Smooth muscle cell (in vitro differentiated cells): ENCODE data around the gene CADM1. TPM values are rescaled to one million over a fixed set of nuclear protein-coding genes. Genes with fewer than 3 reads are reported as not detected.

Source experiments
- DNase-seq: peaks from one replicate; lab custom pipeline; 2025; ENCODE audit not compliant: unreplicated experiment; lab: John Stamatoyannopoulos, UW
- H2AFZ ChIP-seq: fragments of 200-600 bp; sonication (generic); 2 replicates; pipeline ENCODE4 v1.6.0; 2016; ENCODE audit warnings: antibody characterized with exemption, low read depth, mild to moderate bottlenecking
- H3F3A ChIP-seq: fragments of 200-600 bp; sonication (generic); 2 replicates; pipeline ENCODE4 v1.6.0; 2017; ENCODE audit warnings: antibody characterized with exemption, low read depth
- H3K27ac ChIP-seq: fragments of 200-600 bp; sonication (generic); 2 replicates; pipeline ENCODE4 v1.5.1; 2016; ENCODE audit warnings: low read depth, mild to moderate bottlenecking
- H3K27me3 ChIP-seq: fragments of 200-600 bp; sonication (generic); 2 replicates; pipeline ENCODE4 v1.6.1; 2016; ENCODE audit warnings: low read depth, mild to moderate bottlenecking
- H3K36me3 ChIP-seq: fragments of 200-600 bp; sonication (generic); 2 replicates; pipeline ENCODE4 v1.5.1; 2016; ENCODE audit warnings: low read depth
- H3K4me1 ChIP-seq: fragments of 200-600 bp; sonication (generic); 2 replicates; pipeline ENCODE4 v1.5.1; 2016; ENCODE audit warnings: low read depth
- H3K4me2 ChIP-seq: fragments of 200-600 bp; sonication (generic); 2 replicates; pipeline ENCODE4 v1.6.0; 2016; ENCODE audit warnings: mild to moderate bottlenecking
- H3K4me3 ChIP-seq: fragments of 200-600 bp; sonication (generic); 2 replicates; pipeline ENCODE4 v1.5.1; 2016; ENCODE audit warnings: mild to moderate bottlenecking
- H3K79me2 ChIP-seq: fragments of 200-600 bp; sonication (generic); 2 replicates; pipeline ENCODE4 v1.6.0; 2016; ENCODE audit warnings: low read depth, mild to moderate bottlenecking
- H3K9ac ChIP-seq: fragments of 200-600 bp; sonication (generic); 2 replicates; pipeline ENCODE4 v1.6.0; 2016; ENCODE audit warnings: low read depth
- H3K9me3 ChIP-seq: fragments of 200-600 bp; sonication (generic); replicated peaks from 2 replicates; pipeline ENCODE4 v1.5.1; 2016; ENCODE audit warnings: low read depth
- H4K20me1 ChIP-seq: fragments of 200-600 bp; sonication (generic); 2 replicates; pipeline ENCODE4 v1.6.0; 2016; ENCODE audit warnings: low read depth
- WGBS: methylation state at CpG from one replicate; pipeline ENCODE4 v1.1.7; 2016; ENCODE audit warnings: low lambda C conversion rate; 5-methylcytosine and 5-hydroxymethylcytosine counted together
- polyA plus RNA-seq: library from polyadenylated mRNA; unstranded; fragments of >200 nt; fragmentation: Nextera tagmentation; extraction: Ambion mirVana; gene quantifications from 2 replicates; pipeline ENCODE4 v1.2.1, GENCODE V29; 2016
- total RNA-seq: library from RNA; depleted of rRNA; stranded (reverse); fragments of >200 nt; gene quantifications from 2 replicates; pipeline ENCODE4 v1.2.3, GENCODE V29; 2014
- TF ChIP-seq, protein P1 (sequence below): fragments of 200-600 bp; sonication (generic); IDR thresholded peaks from 2 replicates; pipeline ENCODE4 v1.5.1; 2017; ENCODE audit warnings: borderline replicate concordance, mild to moderate bottlenecking, antibody characterized with exemption; ENCODE audit not compliant: insufficient read depth, poor library complexity, severe bottlenecking

The CADM1 gene
- total and polyA plus RNA-seq, 2 experiments from 2014 or later, result 158 to 167 TPM

DNA sequence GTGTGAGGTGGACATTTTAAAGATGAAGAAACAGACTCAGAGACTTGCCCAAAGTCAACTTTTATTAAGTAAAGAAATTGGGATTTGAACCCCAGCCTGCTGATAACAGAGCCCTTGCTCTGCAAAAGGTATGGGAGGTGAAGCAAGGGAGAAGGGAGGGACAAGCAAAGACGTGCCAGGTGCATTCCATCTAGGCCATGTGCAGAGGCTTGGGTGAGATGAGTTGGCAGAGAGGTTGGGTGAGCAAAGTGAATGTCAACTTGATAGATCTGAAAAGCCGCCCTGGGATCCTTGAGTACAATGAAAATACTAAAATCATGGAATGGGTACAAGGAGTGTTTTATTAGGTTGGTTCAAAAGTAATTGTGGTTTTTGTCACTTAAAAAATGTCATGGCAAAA is 341.3 kb downstream of the CADM1 start:
- Histone ChIP-seq H3F3A (no peaks in the 10 kb centered on the region), H3K4me2 (no peak overlapping the region), H3K4me3 (no peak overlapping the region), H3K27ac (no peak overlapping the region), H3K4me1 (no peaks in the 10 kb centered on the region), H4K20me1 (no peaks in the 10 kb centered on the region), H3K9me3 (no peaks in the 10 kb centered on the region), H3K27me3 (peaks cover 26% of the 10 kb centered on the region), H3K79me2 (no peaks in the 10 kb centered on the region), H3K9ac (no peak overlapping the region), H2AFZ (no peak overlapping the region), H3K36me3 (no peaks in the 10 kb centered on the region)
- TF ChIP-seq, protein P1, sequence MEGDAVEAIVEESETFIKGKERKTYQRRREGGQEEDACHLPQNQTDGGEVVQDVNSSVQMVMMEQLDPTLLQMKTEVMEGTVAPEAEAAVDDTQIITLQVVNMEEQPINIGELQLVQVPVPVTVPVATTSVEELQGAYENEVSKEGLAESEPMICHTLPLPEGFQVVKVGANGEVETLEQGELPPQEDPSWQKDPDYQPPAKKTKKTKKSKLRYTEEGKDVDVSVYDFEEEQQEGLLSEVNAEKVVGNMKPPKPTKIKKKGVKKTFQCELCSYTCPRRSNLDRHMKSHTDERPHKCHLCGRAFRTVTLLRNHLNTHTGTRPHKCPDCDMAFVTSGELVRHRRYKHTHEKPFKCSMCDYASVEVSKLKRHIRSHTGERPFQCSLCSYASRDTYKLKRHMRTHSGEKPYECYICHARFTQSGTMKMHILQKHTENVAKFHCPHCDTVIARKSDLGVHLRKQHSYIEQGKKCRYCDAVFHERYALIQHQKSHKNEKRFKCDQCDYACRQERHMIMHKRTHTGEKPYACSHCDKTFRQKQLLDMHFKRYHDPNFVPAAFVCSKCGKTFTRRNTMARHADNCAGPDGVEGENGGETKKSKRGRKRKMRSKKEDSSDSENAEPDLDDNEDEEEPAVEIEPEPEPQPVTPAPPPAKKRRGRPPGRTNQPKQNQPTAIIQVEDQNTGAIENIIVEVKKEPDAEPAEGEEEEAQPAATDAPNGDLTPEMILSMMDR, result no peak
- DNase-seq, result no peak
- 93% methylated on average over 2 of the region's 2 CpGs for WGBS

DNA sequence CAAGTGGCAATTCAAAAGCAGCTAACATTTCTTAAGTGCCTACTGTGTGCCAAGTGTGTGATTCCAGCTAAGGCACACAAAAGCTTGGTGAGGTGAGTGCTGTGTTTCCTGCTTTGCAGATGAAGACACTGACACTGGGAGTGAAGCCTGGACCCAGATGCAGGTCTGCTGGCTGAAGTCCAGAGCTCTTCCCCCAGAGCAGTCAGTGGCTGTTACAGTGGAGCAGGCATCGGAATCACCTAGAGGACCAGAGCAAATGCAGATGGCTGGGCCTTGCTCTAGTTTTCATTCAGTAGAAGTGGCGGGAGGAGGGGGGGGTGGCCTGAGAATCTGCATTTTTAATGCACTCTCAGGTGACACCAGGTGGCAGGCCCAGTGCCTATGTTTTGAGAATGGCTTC is 342.3 kb downstream of the CADM1 start:
- H3F3A ChIP-seq, result no peaks in the 10 kb centered on the region
- TF ChIP-seq, protein P1, result no peak
- H3K27me3 ChIP-seq, result peaks cover 26% of the 10 kb centered on the region
- H3K9me3 ChIP-seq, result no peaks in the 10 kb centered on the region
- no peak overlapping the region for H3K27ac ChIP-seq
- H3K4me1 ChIP-seq, result no peaks in the 10 kb centered on the region
- H3K36me3 ChIP-seq, result no peaks in the 10 kb centered on the region
- no peak overlapping the region for H3K4me3 ChIP-seq
- no peak overlapping the region for H2AFZ ChIP-seq
- no peak overlapping the region for H3K9ac ChIP-seq
- 70% methylated on average over 2 of the region's 2 CpGs for WGBS
- H3K79me2 ChIP-seq, result no peaks in the 10 kb centered on the region
- no peak overlapping the region for H3K4me2 ChIP-seq
- no peaks in the 10 kb centered on the region for H4K20me1 ChIP-seq
- no peak for DNase-seq

DNA sequence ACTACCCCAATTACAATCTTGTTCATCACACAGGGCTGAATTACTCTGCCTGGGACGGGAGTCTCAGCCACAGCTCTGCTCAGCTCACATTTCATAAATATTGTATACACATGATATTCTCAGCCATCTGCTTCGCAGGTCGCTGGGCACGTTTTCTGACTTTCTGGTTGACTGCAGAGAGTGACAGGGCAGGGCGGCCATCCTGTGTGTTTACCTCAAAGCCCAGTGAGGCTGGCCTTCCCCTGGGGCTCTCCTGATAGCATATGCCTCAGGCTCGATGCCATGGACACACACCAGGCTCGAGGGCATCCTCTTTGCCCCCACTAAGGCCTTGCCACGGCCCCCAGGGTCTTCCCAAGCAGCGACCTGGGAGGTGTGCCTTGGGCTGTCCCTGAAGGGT is 345.0 kb downstream of the CADM1 start:
- Histone ChIP-seq H3K9me3 (no peaks in the 10 kb centered on the region), H3K36me3 (no peaks in the 10 kb centered on the region), H3F3A (no peaks in the 10 kb centered on the region), H3K27me3 (peaks cover 24% of the 10 kb centered on the region), H3K9ac (no peak overlapping the region), H2AFZ (no peak overlapping the region), H4K20me1 (no peaks in the 10 kb centered on the region), H3K27ac (no peak overlapping the region), H3K79me2 (no peaks in the 10 kb centered on the region), H3K4me1 (no peaks in the 10 kb centered on the region), H3K4me3 (no peak overlapping the region), H3K4me2 (no peak overlapping the region)
- WGBS, result 86% methylated on average over 9 of the region's 9 CpGs
- TF ChIP-seq, protein P1, result no peak
- no peak for DNase-seq

DNA sequence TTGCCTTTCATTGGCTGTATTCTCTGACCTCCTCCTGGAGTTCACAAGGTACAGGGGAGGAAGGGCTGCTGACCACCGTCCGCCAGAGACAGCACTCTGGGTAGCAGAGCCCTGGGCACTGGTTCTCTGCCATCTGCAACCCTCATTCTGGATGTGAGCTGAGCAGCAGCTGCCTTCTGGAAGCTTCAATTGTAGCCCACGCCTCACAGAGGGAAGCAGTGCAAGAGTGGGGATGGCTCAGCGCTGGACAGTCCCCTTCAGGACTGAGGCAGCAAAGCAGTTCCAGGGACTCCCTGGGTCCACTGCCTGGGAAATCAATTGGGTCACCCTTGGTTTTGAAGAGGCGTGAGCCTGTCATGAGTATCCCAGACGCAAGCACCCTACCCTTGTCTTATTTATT is 346.2 kb downstream of the CADM1 start:
- no peaks in the 10 kb centered on the region for H3K4me1 ChIP-seq
- no peaks in the 10 kb centered on the region for H4K20me1 ChIP-seq
- H3K9ac ChIP-seq, result no peak overlapping the region
- no peaks in the 10 kb centered on the region for H3K36me3 ChIP-seq
- H3K4me3 ChIP-seq, result no peak overlapping the region
- DNase-seq, result no peak
- no peaks in the 10 kb centered on the region for H3K9me3 ChIP-seq
- no peak overlapping the region for H3K4me2 ChIP-seq
- TF ChIP-seq, protein P1, result no peak
- no peak overlapping the region for H2AFZ ChIP-seq
- no peaks in the 10 kb centered on the region for H3K79me2 ChIP-seq
- no peak overlapping the region for H3K27ac ChIP-seq
- WGBS, result 91% methylated on average over 6 of the region's 6 CpGs
- no peaks in the 10 kb centered on the region for H3F3A ChIP-seq
- H3K27me3 ChIP-seq, result peaks cover 24% of the 10 kb centered on the region
